PC-9 (cell line): ENCODE measurements around the gene ZNF2.

Source experiments
- CTCF ChIP-seq: fragments of 200-600 bp; sonication (generic); conservative IDR thresholded peaks from 2 replicates; pipeline ENCODE4 v1.6.1; 2017; ENCODE audit warnings: mixed run types, antibody characterized with exemption, mild to moderate bottlenecking, moderate library complexity
- EZH2 ChIP-seq: fragments of 200-600 bp; sonication (generic); IDR thresholded peaks from 2 replicates; pipeline ENCODE4 v1.8.0; 2017; ENCODE audit warnings: antibody characterized with exemption, low read depth

- TF ChIP-seq EZH2 (no peak), CTCF (no peak)
Observed at GRCh38 chr2:95179451-95179850, 13.8 kb downstream of the ZNF2 start.
